Stimulated activated CD4-positive, alpha-beta T cell treated with anti-CD3 and anti-CD28 coated beads, Interleukin-4, amount 100 ng/mL, for 1 hour (primary cell): Measurements from ENCODE around the gene ARL4A.
"Not testable (repeated sequence)": the region's sequence is repeated elsewhere in the genome, so short reads cannot be mapped to it uniquely, and the experiment has no call there.

Source experiments
- DNase-seq: peaks from one replicate; pipeline ENCODE4 v3.0.0-alpha.2; 2020

Gene ARL4A

GRCh38 chr7:12670000-12670729, 17.3 kb upstream of the ARL4A start:
- no peak for DNase-seq

GRCh38 chr7:12670743-12671520, 16.5 kb upstream of the ARL4A start:
- DNase-seq, result no peak

- DNase-seq, result not testable (repeated sequence)
Measured at GRCh38 chr7:12673436-12673835, 14.0 kb upstream of the ARL4A start.

GRCh38 chr7:12674053-12674452, 13.4 kb upstream of the ARL4A start:
- no peak for DNase-seq

- no peak for DNase-seq
Measured at GRCh38 chr7:12674861-12675260, 12.6 kb upstream of the ARL4A start.

- DNase-seq, result no peak
Measured at GRCh38 chr7:12683678-12684585, 3.5 kb upstream of the ARL4A start.

- DNase-seq, result no peak
Measured at GRCh38 chr7:12684733-12685132, 2.7 kb upstream of the ARL4A start.

- DNase-seq, result peak; percentile 15
Measured at GRCh38 chr7:12685550-12685949, 1.9 kb upstream of the ARL4A start.

- peak; percentile 89 for DNase-seq
Measured at GRCh38 chr7:12686234-12686890, 1.1 kb upstream of the ARL4A start.

GRCh38 chr7:12687718-12688171, 312 bp downstream of the ARL4A start:
- DNase-seq, result no peak

GRCh38 chr7:12688485-12689170, 1.2 kb downstream of the ARL4A start:
- not testable (repeated sequence) for DNase-seq

- DNase-seq, result no peak
Measured at GRCh38 chr7:12689451-12689850, 2.0 kb downstream of the ARL4A start.

GRCh38 chr7:12690041-12690878, 2.8 kb downstream of the ARL4A start:
- no peak for DNase-seq

GRCh38 chr7:12691388-12691787, 4.0 kb downstream of the ARL4A start:
- DNase-seq, result not testable (repeated sequence)

GRCh38 chr7:12692035-12692434, 4.6 kb downstream of the ARL4A start:
- DNase-seq, result no peak

- DNase-seq, result no peak
Measured at GRCh38 chr7:12692479-12693259, 5.2 kb downstream of the ARL4A start.

GRCh38 chr7:12694817-12695216, 7.4 kb downstream of the ARL4A start:
- no peak for DNase-seq

GRCh38 chr7:12695965-12696364, 8.5 kb downstream of the ARL4A start:
- DNase-seq, result no peak

GRCh38 chr7:12699299-12699698, 11.9 kb downstream of the ARL4A start:
- DNase-seq, result no peak

- no peak for DNase-seq
Measured at GRCh38 chr7:12701433-12701832, 14.0 kb downstream of the ARL4A start.
